DMS153 (cell line): ENCODE data around the gene CCNK.

Experiments
- DNase-seq: peaks from one replicate; lab custom pipeline; 2025; lab: John Stamatoyannopoulos, UW

The CCNK gene

GRCh38 chr14:99519931-99520421 lies 38.8 kb downstream of the CCNK start:
- DNase-seq, result no peak

DNA sequence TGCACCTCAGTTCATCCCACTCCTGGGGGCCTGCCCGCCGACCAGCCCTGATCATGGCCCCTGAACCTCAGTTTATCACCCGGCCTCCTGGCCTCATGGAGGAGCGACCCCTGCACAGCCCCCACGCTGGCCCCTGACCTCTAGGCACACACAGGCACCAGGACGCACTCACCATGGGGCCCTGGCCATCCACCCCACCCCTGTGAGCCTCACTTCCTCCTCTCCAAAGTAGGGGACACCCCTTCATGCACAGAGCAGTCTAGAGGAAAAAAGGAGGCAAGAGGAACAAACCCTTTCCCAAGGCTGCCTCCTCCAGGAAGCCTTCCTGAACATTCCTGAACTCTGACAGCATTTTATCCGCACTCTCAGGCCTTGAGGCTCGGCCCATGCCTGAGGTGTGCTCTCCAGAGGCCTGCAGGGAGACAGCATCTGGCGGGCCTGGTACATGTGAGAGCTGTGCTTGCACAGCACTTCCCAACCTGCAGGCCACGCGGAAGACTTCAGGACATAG lies 39.4 kb downstream of the CCNK start:
- DNase-seq, result no peak

GRCh38 chr14:99521176-99522024 lies 40.2 kb downstream of the CCNK start:
- no peak for DNase-seq

- DNase-seq, result no peak
Observed at GRCh38 chr14:99522025-99522401, 40.8 kb downstream of the CCNK start.

GRCh38 chr14:99522457-99522891 lies 41.3 kb downstream of the CCNK start:
- DNase-seq, result no peak

DNA sequence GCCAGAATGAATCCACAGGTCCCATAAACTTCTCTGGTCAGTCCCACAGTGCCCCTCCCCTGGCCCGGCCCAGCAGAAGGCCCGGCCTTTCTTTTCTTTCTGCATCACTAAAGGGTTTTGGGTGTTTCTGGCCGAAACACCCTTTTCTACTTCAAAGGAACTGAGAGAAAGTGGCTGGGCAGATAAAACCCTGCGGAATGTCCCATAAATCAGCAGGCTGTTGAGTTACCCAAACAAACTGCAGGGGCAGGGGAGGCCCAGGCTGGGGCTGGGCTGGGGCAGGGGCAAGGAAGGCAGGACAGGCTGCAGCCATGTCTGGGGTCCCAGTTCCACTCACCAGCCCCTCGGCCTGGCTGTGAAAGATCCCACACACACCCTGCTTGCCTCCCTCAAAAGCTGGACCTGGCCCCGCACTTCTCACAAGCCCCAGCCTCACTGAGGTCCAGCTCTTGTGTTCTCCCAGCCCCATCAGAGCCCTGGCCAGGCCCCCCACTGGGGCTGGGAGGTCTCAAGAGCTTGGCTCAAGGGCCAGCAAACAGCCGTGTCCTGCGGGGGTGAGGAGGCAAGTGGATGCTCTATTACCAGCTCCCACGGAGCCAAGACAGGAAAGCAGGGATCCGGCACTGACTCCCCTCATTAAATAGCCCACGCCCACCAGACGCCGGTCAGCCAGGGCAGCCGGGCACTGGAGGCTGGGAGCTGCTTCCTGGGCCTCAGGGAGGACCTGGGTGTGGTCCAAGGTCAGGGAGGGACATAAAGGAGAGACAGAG lies 41.9 kb downstream of the CCNK start:
- no peak for DNase-seq

DNA sequence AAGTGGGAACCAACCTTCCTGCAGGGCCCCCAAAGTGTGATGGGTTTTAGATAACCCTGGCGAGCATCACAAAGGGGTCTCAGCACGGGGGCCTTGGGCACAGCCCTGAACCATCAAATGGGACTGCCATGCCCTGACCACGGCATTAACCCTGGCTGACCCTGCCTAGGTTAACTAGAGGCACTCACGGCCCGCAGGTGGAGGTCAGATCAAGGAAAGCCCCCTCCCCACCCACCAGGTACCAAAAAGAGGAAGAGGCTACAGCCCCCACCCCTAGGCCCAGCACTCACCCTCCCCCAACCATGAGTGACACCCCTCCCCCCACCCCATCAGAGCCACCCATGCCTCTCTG lies 42.5 kb downstream of the CCNK start:
- no peak for DNase-seq

DNA sequence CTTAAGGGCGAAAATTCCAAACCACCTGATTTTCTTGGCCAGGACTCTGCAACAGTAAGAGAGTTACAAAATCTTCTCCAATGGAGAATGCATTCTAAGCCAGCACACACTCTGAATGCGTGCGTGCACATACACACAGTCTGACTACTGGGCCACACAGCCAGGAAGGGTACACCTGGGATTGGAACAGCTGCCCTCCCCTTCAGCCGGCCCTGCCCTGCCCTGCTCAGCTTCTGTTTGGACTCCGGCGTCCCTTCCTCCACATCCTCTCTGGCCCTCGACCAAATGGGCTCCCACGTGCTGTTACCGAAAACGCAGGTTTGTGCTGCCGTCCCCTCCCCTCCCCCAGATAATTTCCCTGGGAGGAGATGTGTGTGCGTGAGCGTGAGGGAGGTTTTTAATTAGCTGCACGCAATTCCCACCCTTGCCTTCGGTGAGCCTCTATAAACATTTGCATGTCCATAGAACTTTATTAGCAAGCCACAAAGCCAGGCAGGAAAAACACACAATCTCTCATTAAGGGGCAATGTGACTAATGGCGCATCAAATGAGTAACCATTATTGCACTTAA lies 43.0 kb downstream of the CCNK start:
- DNase-seq, result no peak

- no peak for DNase-seq
Observed at GRCh38 chr14:99524804-99525698, 43.8 kb downstream of the CCNK start.

DNA sequence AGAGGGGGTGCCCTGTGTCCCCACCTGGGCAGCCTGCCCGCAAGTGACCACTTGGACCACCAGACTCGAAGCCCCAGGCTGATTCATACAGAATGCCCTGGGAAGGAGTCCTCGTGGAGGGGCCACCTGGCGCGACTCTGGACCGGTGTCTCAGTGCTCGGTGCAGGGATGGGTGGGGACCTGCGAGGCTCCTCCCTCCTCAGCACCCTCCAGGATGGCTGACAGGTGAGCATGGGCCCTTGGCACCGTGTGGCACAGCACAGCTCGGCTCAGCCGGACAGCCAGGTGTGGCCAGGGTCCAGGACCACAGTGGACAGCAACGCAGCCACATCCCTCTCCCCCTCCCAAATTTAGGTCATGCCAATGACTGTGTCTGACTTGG lies 44.5 kb downstream of the CCNK start:
- no peak for DNase-seq

DNA sequence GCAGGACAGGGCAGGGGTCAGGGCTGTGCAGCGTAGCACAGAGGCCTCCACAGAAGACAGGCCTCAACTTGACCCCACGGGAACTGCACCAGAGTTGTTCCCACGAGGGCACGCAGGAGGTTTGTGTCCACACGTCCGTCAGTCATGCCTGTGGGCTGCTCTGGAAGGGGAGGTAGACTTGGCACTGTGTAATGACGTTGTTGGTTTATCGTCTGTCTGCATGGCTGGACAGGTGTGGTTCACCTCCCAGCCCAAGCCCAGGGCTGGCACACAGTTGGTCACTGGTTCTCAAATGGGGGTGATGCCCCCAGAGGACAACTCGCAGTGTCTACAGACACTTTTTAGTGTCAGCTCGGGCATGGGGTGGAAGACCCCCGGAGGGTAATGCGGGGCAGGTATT lies 45.8 kb downstream of the CCNK start:
- DNase-seq, result no peak

DNA sequence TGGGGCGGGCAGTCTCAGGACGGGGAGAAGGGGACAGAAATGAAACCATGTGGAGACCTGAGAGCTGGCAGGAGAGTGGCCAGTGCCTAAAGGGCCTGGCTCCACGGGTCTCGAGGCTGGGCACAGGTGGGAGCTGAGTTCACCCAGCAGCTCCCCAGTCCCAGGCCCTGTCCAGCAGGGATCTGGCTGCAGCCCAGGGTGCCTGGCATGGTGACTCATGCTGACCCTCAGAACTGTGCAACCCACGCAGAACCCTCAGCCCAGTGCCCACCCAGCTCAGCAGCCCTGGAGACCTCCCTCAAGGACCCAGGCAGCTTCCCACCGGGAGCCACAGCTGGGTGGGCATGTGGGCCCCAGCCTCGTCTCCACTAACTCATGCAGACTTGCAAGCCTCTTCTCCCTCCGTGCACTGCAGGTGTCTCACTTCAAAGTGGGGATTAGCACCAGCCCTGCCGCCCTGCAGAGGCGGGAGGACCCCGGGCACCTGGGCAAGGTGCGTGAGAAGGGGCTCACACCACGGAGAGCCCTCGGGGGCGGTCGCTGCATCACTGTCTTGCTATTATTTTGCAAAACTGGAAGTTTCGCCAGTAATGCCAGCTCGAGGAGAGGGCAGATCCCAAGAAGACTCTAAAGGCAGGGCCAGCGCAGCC lies 46.3 kb downstream of the CCNK start:
- DNase-seq, result no peak

GRCh38 chr14:99529899-99530298 lies 48.7 kb downstream of the CCNK start:
- no peak for DNase-seq

DNA sequence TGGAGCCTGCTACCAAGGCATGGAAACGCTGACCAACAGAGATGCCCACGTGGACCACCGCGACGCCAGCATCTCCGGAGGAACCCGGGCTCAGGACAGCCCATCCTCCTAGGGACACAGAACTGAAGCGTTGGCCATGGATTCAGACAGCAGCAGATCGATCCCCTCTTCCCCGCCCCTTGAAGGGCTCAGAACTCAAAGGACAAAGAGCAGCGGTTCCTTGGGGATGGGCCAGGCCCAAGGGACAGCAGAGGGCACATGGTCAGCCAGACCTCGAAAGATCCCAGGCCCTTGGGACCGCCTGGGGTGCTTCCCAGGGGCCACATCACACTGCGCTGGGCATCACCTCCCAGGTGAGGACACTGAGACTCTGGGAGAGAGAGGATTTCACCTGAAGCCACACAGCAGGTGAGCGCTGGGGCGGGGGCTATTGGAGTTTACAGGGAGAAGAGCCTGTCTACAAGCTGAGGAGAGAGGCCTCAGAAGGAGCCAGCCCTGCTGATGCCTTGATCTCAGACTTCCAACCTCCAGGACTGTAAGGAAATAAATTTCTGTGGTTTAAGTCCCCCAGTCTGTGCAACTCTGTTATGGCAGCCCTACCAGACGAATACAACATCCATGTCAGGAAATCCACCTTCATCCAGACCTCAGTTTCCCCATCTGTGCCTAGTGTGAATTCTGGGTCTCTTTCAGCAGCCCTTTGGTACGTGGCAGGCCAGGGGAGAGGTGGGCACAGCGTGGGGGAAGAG lies 49.4 kb downstream of the CCNK start:
- no peak for DNase-seq

DNA sequence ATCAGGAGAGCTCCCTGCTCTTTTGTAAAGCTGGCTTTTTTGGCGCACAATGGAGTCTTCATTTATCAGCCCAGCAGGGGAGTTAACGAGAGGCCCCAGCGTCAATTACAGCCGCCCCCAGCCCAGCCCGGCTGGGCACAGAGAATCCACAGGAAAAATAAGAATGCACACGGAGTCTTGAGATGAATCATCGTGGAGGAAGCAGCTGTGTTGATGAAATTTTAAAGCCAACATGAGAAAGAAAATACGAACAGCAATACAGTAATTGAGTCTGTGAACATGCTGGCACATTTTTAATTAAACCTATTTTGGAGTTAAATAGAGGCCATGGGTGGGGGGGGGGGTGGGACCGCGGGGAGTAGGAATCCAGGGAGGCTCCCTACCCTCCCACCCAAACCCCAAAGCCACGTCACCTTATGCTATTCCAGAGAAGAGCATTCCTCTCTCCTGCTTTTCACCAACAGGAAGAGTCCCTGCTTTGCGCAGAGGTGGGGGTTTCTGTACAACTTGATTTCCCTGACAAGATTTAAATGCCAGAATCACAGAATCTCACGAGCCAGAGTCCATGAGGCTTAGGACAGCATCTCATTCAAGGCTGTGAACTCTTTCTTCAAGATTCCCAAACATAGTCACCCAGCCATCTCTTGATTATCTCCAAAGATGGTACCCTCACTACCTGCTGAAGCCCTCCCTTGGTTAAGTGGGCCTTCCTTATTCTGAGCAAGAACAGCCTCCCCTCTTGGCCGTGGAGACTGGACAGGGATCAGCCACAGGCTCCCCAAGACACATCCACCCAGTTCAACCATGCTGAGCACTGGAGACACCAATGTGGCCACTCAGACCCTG lies 50.3 kb downstream of the CCNK start:
- no peak for DNase-seq

- DNase-seq, result no peak
Observed at GRCh38 chr14:99532310-99532709, 51.1 kb downstream of the CCNK start.

DNA sequence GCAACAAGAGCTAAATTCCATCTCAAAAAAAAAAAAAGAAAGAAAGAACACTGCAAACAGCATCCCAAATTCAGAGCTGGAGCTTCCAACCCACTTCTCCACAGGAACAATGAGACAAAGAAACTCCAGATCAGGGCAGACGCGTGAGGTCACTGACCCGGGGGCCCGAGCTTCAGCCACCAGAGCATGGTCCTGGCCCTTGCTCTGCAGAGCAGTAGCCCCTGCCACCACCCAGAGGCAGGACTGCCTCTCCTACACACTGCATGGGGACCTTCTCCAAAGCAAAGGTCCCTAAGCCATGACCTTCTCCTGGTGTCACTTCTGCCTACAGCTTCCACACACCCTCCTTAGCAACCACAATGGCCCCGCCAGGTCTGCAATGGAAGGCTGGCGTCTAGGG lies 53.1 kb downstream of the CCNK start:
- DNase-seq, result no peak

DNA sequence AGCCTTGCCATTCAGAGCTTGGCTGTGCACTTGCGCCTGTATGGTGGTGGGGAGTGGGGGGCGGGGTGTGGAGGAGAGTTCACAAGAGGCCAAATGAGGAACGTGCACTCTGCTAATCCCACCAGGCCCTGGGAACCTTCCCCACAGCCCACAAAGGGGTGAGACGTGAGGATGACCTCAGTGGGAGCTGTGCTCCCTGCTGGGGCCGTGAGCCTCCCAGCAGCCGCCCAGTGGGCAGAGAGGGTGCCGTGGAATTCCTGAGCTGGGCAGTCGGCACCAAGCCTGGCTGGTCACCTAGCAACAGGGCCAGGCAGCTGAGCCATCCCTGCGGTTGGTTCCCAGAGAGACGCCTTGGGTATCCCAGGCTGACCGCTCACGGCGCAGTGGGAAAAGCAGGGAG lies 53.7 kb downstream of the CCNK start:
- DNase-seq, result no peak

DNA sequence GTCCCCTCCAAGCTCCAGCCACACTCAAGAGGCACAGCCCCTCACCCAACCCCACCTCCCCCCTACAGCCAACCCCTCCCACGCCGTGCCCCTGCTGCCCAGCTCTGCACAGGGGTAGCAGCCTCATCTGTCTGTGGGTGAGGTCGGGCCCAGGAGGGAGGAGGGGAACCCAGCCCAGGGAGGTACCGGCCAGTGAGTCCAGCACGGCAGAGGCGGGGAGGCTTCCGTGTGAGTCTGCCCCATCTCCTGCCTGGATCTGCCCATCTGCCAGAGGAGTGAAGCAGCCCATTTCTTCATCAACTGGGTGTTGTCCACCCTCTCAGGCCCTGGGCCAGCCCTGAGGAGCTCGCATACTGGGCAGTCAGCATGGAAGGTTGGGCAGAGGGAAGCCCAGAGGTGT lies 54.2 kb downstream of the CCNK start:
- no peak for DNase-seq
